ENCODE measurements around the gene MARCHF3. TPM values are rescaled to one million over a fixed set of nuclear protein-coding genes. Genes with fewer than 3 reads are reported as not detected.

The MARCHF3 gene
- total and polyA plus RNA-seq, 2 of the 13 experiments (the other 11 are each of a cell fraction or from before 2014, with no cell fraction given) = 4.8 to 11.9 TPM

GRCh38 chr5:126995039-126995438 is 35.3 kb downstream of the MARCHF3 start:
- Histone ChIP-seq H3K9me3 (ENCODE audit: low read length) (no peaks in the 10 kb centered on the region), H3K79me2 (ENCODE audit: insufficient read depth, low read length) (no peaks in the 10 kb centered on the region), H3K27me3 (ENCODE audit: control insufficient read depth in 1 of 2, insufficient read depth in 2 of 2, low read length in 2 of 2) (no peaks in the 10 kb centered on the region), H3K4me2 (ENCODE audit: low read depth, low read length) (no peak overlapping the region), H2AFZ (ENCODE audit: low read length) (no peak overlapping the region), H3K4me1 (ENCODE audit: insufficient read depth, low read length) (0 out of 2 replicates have a peak, but pooled peaks cover 6% of the 10 kb centered on the region), H4K20me1 (ENCODE audit: insufficient read depth, low read length) (no peaks in the 10 kb centered on the region), H3K36me3 (replicated peaks in 1 of 2; ENCODE audit: control insufficient read depth in 1 of 2, insufficient read depth in 2 of 2, low read length in 2 of 2) (no peaks in the 10 kb centered on the region), H3K9ac (ENCODE audit: insufficient read depth, low read depth, low read length) (no peak overlapping the region), H3K4me3 (replicated peaks in 1 of 3; ENCODE audit: insufficient read depth in 1 of 3, low read depth in 2 of 3, low read length in 3 of 3) (no peak overlapping the region), H3K27ac (ENCODE audit: extremely low read length, insufficient read depth, low read length) (no peak overlapping the region)
- intact Hi-C loops (cut with micrococcal nuclease; ENCODE audit: unreplicated experiment) = no loop called here
- TF ChIP-seq YEATS2 (CRISPR knock-in tag; IDR thresholded peaks at IDR 0.05; ENCODE audit: borderline replicate concordance) (no peak), ZEB1 (IDR thresholded peaks at IDR 0.05; ENCODE audit: insufficient replicate concordance, low read depth) (no peak), ZMYM3 (CRISPR knock-in tag; IDR thresholded peaks at IDR 0.05) (no peak)
- FAIRE-seq = no peak
- no peak for DNase-seq (ENCODE audit: low spot score)
- CTCF ChIA-PET (ENCODE audit: low intra/inter-chr PET ratio, low total read pairs) = no interaction called here
- WGBS (ENCODE audit: low lambda C conversion rate) = 82% methylated on average over 3 of the region's 3 CpGs
- no peak for ATAC-seq
- POLR2A ChIA-PET = no interaction called here
- in situ Hi-C loops (cut with HindIII; ENCODE audit: extremely low pct_ligation_motif_present, low pct_unique_long_range_greater_than_20kb) = no loop called here
- no TSS peak for BruUV-seq (replicated peaks)

- POLR2A ChIA-PET = no interaction called here
- in situ Hi-C loops (cut with HindIII; ENCODE audit: extremely low pct_ligation_motif_present, low pct_unique_long_range_greater_than_20kb) = no loop called here
- 0 out of 2 replicates have a peak, but pooled peaks cover 6% of the 10 kb centered on the region for H3K4me1 ChIP-seq (ENCODE audit: insufficient read depth, low read length)
- FAIRE-seq (no peak), DNase-seq (ENCODE audit: low spot score) (no peak), ATAC-seq (no peak)
- no peaks in the 10 kb centered on the region for H4K20me1 ChIP-seq (ENCODE audit: insufficient read depth, low read length)
- H3K9me3 ChIP-seq (ENCODE audit: low read length) = no peaks in the 10 kb centered on the region
- H3K79me2 ChIP-seq (ENCODE audit: insufficient read depth, low read length) = no peaks in the 10 kb centered on the region
- H3K36me3 ChIP-seq (replicated peaks in 1 of 2; ENCODE audit: control insufficient read depth in 1 of 2, insufficient read depth in 2 of 2, low read length in 2 of 2) = no peaks in the 10 kb centered on the region
- intact Hi-C loops (cut with micrococcal nuclease; ENCODE audit: unreplicated experiment) = no loop called here
- no peak overlapping the region for H3K9ac ChIP-seq (ENCODE audit: insufficient read depth, low read depth, low read length)
- no peaks in the 10 kb centered on the region for H3K27me3 ChIP-seq (ENCODE audit: control insufficient read depth in 1 of 2, insufficient read depth in 2 of 2, low read length in 2 of 2)
- 95% methylated on average over 4 of the region's 4 CpGs for WGBS (ENCODE audit: low lambda C conversion rate)
- H3K27ac ChIP-seq (ENCODE audit: extremely low read length, insufficient read depth, low read length) = no peak overlapping the region
- BruUV-seq (replicated peaks) = no TSS peak
- H2AFZ ChIP-seq (ENCODE audit: low read length) = no peak overlapping the region
- H3K4me2 ChIP-seq (ENCODE audit: low read depth, low read length) = no peak overlapping the region
- H3K4me3 ChIP-seq (replicated peaks in 1 of 3; ENCODE audit: insufficient read depth in 1 of 3, low read depth in 2 of 3, low read length in 3 of 3) = no peak overlapping the region
- TF ChIP-seq NKX3-1 (CRISPR knock-in tag; IDR thresholded peaks at IDR 0.05) = no peak
- no peak for TF ChIP-seq GTF2F1 (IDR thresholded peaks at IDR 0.05; ENCODE audit: low read length)
- TF ChIP-seq FOXM1 (CRISPR knock-in tag; IDR thresholded peaks at IDR 0.05) = no peak
- no peak for TF ChIP-seq SMYD3 (CRISPR knock-in tag; IDR thresholded peaks at IDR 0.05)
- no peak for TF ChIP-seq IRF2 (CRISPR knock-in tag; IDR thresholded peaks at IDR 0.05)
- TF ChIP-seq BRCA1 (CRISPR knock-in tag; IDR thresholded peaks at IDR 0.05) = no peak
- no peak for TF ChIP-seq DZIP1 (CRISPR knock-in tag; IDR thresholded peaks at IDR 0.05)
- CTCF ChIA-PET (ENCODE audit: low intra/inter-chr PET ratio, low total read pairs) = no interaction called here
Measured at GRCh38 chr5:126994485-126994884, 35.9 kb downstream of the MARCHF3 start.
